Measurements from ENCODE around the gene ALDH16A1.

The ALDH16A1 gene

GRCh38 chr19:49490287-49491029, 37.4 kb downstream of the ALDH16A1 start:
- DNase-seq = no peak

GRCh38 chr19:49491030-49491803, 38.2 kb downstream of the ALDH16A1 start:
- no peak for DNase-seq

GRCh38 chr19:49491804-49492572, 39.0 kb downstream of the ALDH16A1 start:
- DNase-seq = peak; percentile 16

DNA sequence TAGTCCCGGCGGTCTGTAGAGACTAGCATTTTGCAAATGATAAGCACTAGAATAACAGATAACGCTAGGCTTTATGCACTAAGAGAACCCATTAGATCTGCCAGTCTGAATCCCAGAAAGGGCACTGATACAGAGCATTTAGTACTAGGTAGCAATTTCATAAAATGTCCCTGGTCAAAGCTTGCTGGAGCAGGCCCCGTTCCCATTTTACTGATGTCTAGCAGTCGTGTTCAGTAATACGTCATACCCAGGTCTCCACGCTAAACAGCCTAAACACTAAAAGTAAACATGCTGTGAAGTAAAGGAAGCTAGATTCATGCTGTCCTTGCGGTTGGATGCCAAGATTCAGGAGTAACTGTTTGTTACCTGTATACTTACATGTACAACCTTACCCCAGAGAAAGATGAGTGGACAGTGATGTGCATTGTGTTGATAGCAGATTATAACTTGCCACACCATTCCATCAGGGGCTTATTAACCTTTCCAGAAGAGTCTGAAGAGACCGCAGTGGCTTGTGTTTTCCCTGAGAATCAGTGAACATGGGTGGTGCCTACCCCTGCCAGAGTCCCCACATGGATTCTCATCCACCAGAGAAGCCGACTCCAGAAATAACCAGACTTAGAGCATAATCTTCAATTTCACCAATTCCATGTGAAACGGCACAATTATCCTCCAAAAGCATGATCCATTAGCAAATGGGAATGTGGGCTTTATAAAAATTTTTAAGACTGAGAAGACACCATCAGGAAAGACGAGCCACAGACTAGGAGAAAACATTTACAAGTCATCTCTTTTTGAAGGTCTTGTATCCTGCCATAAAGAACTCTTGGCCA, 39.8 kb downstream of the ALDH16A1 start:
- peak; percentile 59 for DNase-seq

DNA sequence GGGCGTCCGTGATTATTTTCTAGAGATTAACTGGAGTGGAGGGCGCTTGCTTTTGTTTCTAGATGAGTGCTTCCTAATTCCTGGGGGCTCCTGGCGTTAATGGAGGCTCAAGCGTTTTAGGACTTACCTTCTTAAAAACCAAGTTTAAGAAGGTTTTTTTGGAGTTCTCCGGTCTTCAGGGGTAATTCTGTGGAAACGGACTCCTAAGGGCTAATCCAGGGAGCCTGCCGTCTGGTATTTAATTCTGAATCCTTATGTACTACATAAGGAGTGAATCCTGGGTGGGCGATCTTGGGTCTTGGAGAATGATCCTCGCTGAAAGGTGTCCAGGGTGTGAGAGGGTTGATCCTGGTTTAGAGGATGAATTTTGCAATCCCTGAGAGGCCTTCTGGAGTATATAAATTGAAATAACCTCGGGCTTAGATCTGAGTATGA, 43.6 kb downstream of the ALDH16A1 start:
- DNase-seq = no peak

DNA sequence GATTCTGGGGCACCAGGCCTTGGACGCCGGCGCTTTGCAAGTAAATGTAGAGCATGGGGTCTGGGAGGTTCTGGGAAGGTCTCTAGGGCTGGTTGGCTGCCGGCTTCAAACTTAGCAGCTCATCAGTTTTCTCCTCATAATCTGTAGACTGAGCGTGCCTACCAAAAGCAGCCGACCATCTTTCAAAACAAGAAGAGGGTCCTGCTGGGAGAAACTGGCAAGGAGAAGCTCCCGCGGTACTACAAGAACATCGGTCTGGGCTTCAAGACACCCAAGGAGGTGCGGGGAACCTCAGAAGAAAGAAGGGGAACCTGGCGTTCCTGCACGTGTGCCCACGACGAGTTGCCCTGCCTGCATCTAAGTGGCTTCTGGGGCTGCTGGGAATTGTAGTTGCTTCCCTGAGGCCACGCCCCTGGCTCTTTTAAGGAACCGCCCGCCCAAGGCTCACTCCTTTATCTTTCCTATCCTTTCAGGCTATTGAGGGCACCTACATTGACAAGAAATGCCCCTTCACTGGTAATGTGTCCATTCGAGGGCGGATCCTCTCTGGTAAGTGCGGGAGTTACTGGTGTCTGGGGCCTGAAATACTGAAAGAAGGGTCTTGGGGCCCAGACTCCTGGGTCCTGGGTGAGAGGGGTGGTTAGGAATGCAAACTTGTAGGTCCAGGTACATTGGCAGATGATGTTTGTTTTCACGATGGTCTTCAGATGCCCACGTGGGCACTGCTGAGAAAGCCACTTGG, 44.2 kb downstream of the ALDH16A1 start:
- peak; percentile 62 for DNase-seq

DNA sequence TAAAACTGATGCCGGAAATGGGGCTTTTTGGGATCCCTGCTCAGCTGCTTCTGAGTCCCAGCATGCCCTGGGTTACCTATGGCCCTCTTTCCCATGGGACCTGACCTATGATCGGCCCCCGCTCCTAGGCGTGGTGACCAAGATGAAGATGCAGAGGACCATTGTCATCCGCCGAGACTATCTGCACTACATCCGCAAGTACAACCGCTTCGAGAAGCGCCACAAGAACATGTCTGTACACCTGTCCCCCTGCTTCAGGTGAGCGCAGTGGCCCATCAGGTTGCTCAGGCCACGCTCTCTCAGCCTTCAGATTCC, 44.7 kb downstream of the ALDH16A1 start:
- DNase-seq = no peak

DNA sequence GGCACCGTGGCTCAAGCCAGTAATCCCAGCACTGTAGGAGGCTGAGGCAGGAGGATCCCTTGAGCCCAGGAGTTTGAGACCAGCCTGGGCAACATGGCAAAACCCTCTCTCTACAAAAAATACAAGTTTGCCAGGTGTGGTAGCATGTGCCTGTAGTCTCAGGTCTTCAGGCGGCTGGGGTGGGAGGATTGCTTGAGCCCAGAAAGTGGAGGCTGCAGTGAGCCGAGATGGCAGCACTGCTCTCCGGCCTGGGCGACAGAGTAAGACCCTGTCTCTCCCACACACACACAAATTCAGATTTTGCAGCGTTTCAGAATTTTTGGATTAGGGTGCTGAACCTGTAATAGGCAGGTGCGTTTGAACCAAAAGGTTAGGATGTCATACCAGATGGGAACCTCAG, 45.5 kb downstream of the ALDH16A1 start:
- DNase-seq = no peak

- DNase-seq = no peak
Observed at GRCh38 chr19:49499030-49499670, 46.1 kb downstream of the ALDH16A1 start.

GRCh38 chr19:49502866-49503581, 50.0 kb downstream of the ALDH16A1 start:
- DNase-seq = peak; percentile 70

DNA sequence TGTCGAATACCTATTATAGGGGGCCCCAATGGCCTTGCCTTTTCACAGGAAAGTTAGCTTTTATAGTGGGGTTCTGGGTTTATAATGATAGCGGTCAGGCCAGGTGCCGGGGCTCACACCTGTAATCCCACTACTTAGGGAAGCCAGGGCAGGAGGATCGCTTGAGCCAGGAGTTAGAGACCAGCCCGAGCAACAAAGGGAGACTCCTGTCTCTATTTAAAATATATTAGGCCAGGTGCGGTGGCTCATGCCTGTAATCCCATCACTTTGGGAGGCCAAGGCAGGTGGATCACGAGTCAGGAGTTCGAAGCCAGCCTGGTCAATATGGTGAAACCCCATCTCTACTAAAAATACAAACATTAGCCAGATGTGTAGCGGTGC, 50.5 kb downstream of the ALDH16A1 start:
- no peak for DNase-seq

DNA sequence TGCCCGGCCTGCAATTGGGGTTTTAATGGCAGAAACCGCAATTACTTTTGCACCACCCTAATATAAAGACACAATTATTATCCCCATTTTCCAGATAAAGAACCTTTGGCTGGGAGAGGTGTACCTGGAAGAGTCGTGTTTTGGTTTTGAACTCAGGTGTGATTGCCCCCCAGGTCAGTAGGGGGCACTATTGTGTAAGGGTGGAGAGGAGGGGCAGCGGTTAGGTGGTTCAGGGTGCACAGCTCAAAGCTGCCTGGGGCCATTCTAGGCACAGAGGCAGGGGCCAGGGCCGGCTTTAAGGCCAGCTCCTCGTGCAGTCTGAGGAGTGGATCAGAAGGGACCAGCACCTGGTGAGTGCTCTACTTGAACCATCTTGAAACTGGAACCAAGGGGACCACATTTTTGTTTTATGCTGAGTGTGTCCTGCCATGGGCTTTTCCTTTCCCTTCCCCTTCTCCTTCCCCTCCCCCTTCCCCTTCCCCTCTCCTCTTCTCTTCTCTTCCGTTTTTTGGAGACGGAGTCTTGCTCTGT, 53.6 kb downstream of the ALDH16A1 start:
- DNase-seq = peak; percentile 67

GRCh38 chr19:49507803-49508494, 54.9 kb downstream of the ALDH16A1 start:
- no peak for DNase-seq

DNA sequence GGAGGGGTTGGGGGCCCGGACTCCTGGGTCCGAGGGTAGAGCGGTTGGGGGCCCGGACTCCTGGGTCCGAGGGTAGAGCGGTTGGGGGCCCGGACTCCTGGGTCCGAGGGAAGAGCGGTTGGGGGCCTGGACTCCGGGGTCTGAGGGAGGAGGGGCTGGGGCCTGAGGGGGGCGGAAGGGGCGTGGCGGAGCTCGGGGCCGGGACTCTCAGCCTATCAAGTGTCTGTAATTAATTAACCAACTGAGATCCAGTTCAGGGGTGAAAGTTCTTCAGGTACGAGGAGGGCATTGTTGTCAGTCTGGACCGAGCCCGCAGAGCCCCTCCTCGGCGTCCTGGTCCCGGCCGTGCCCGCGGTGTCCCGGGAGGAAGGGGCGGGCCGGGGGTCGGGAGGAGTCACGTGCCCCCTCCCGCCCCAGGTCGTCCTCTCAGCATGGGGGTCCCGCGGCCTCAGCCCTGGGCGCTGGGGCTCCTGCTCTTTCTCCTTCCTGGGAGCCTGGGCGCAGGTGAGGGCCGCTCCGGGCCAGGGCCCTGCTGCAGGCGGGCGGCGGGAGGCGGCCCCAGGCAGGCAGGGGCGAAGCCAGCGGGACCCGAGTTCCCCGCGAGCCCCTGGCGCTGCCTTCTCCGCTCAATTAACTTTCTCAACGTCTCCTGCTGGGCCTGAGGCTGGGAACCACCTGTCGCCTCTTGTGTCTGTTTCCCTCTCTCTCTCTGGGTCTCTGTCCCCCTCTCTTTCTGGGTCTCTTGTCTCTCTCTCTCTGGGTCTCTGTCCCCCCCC, 60.1 kb downstream of the ALDH16A1 start:
- peak; percentile 27 for DNase-seq

- no peak for DNase-seq
Observed at GRCh38 chr19:49513746-49514118, 60.7 kb downstream of the ALDH16A1 start.

DNA sequence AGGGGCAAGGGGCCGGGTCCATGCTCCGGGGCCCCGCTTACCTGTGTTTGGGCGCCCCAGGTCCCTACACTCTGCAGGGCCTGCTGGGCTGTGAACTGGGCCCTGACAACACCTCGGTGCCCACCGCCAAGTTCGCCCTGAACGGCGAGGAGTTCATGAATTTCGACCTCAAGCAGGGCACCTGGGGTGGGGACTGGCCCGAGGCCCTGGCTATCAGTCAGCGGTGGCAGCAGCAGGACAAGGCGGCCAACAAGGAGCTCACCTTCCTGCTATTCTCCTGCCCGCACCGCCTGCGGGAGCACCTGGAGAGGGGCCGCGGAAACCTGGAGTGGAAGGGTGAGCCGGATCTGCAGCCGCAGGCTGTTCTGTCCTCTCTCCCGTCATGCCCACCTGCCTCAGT, 61.1 kb downstream of the ALDH16A1 start:
- no peak for DNase-seq

DNA sequence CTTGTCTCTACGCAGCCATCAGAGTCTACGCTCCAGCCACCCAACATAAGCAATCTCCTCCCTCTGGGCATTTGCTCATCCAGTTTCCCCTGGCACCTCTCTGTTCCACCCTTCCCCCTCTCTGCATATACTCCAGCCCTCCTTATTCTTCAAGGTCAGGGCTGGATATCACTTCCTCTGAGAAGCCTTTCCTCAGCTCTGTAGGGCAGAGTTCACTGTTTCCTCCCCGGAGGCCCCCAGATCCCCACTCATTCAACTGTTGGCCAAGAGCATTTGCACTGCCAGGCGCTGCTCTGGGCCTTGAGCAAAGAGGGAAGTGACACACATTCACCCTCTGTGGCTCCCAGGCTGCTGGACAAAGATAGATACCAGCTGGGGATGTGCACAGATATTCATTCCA, 62.7 kb downstream of the ALDH16A1 start:
- no peak for DNase-seq

GRCh38 chr19:49518033-49518432, 65.0 kb downstream of the ALDH16A1 start:
- DNase-seq = no peak
